Mesodermal cell (in vitro differentiated cells): ENCODE data around the gene SLC17A9.

Experiments used
- H3K27ac ChIP-seq: 2 replicates; pipeline ENCODE4 v1.7.0; 2013; ENCODE audit warnings: mild to moderate bottlenecking, low read depth, low read length, moderate library complexity; ENCODE audit not compliant: severe bottlenecking
- H3K36me3 ChIP-seq: 2 replicates; pipeline ENCODE4 v1.7.1; 2013; ENCODE audit warnings: mild to moderate bottlenecking, low read length, moderate library complexity; ENCODE audit not compliant: control insufficient read depth, insufficient read depth
- H3K4me1 ChIP-seq: one replicate; pipeline ENCODE4 v1.7.1; 2013; ENCODE audit warnings: mild to moderate bottlenecking, low read length; ENCODE audit not compliant: insufficient read depth, control insufficient read depth, poor library complexity, severe bottlenecking
- H3K4me3 ChIP-seq: 2 replicates; pipeline ENCODE4 v1.7.0; 2013; ENCODE audit warnings: low read length, control low read depth, mild to moderate bottlenecking; ENCODE audit not compliant: insufficient read depth, poor library complexity, severe bottlenecking; ENCODE audit errors: extremely low read depth
- H3K9me3 ChIP-seq: 2 replicates; pipeline ENCODE4 v1.7.1; 2013; ENCODE audit warnings: mild to moderate bottlenecking, low read length, moderate library complexity; ENCODE audit not compliant: control insufficient read depth
- WGBS, 2 experiments: methylation state at CpG; one replicate each; pipeline ENCODE4 v1.1.5; 2013; ENCODE audit warnings: missing lambda C conversion rate in 2 of 2; ENCODE audit not compliant: insufficient coverage in 2 of 2; 5-methylcytosine and 5-hydroxymethylcytosine counted together

The SLC17A9 gene

GRCh38 chr20:62929051-62929538 is 23.4 kb upstream of the SLC17A9 start:
- 6 to 7% methylated on average over 30 to 40 of the region's 44 CpGs for WGBS, 2 experiments
- peak overlapping the region; percentile 69 for H3K27ac ChIP-seq
- peaks cover 29% of the 10 kb centered on the region for H3K4me1 ChIP-seq
- H3K36me3 ChIP-seq, result peaks cover 31% of the 10 kb centered on the region
- no peaks in the 10 kb centered on the region for H3K9me3 ChIP-seq
- H3K4me3 ChIP-seq, result peak overlapping the region; percentile 31

- no peak overlapping the region for H3K27ac ChIP-seq
- peaks cover 54% of the 10 kb centered on the region for H3K36me3 ChIP-seq
- 85 to 92% methylated on average over 6 to 7 of the region's 9 CpGs for WGBS, 2 experiments
- no peak overlapping the region for H3K4me3 ChIP-seq
- no peaks in the 10 kb centered on the region for H3K9me3 ChIP-seq
- peaks cover 19% of the 10 kb centered on the region for H3K4me1 ChIP-seq
Measured at GRCh38 chr20:62931464-62931863, 21.0 kb upstream of the SLC17A9 start.

GRCh38 chr20:62933966-62934365 is 18.5 kb upstream of the SLC17A9 start:
- H3K4me1 ChIP-seq, result peaks cover 12% of the 10 kb centered on the region
- H3K27ac ChIP-seq, result no peak overlapping the region
- 94% methylated on average over 3 of the region's 3 CpGs for WGBS, 2 experiments
- no peak overlapping the region for H3K4me3 ChIP-seq
- H3K9me3 ChIP-seq, result no peaks in the 10 kb centered on the region
- H3K36me3 ChIP-seq, result peaks cover 51% of the 10 kb centered on the region

GRCh38 chr20:62935204-62935967 is 17.1 kb upstream of the SLC17A9 start:
- Histone ChIP-seq H3K36me3 (peaks cover 58% of the 10 kb centered on the region), H3K4me1 (peaks cover 9% of the 10 kb centered on the region), H3K27ac (no peak overlapping the region), H3K9me3 (no peaks in the 10 kb centered on the region), H3K4me3 (no peak overlapping the region)
- WGBS, 2 experiments, result 93 to 95% methylated on average over 12 of the region's 12 CpGs

- WGBS, 2 experiments, result 91% methylated on average over 14 to 21 of the region's 22 CpGs
- peaks cover 4% of the 10 kb centered on the region for H3K4me1 ChIP-seq
- H3K27ac ChIP-seq, result no peak overlapping the region
- no peaks in the 10 kb centered on the region for H3K9me3 ChIP-seq
- H3K36me3 ChIP-seq, result peaks cover 60% of the 10 kb centered on the region
- peak overlapping the region; percentile 92 for H3K4me3 ChIP-seq
Measured at GRCh38 chr20:62935968-62936585, 16.4 kb upstream of the SLC17A9 start.

- WGBS, 2 experiments, result 0 to 1% methylated on average over 81 to 85 of the region's 92 CpGs
- Histone ChIP-seq H3K36me3 (peaks cover 64% of the 10 kb centered on the region), H3K4me3 (peak overlapping the region; percentile 92), H3K4me1 (peaks cover 4% of the 10 kb centered on the region), H3K9me3 (no peaks in the 10 kb centered on the region), H3K27ac (peak overlapping the region; percentile 92)
Measured at GRCh38 chr20:62937268-62938104, 15.0 kb upstream of the SLC17A9 start.

GRCh38 chr20:62938105-62938888 is 14.2 kb upstream of the SLC17A9 start, which contains the start of gene GID8:
GID8 (plus strand) TSS chr20:62938147; CDS start chr20:62941503, 3,356 bp downstream.
- peaks cover 4% of the 10 kb centered on the region for H3K4me1 ChIP-seq
- H3K36me3 ChIP-seq, result peaks cover 65% of the 10 kb centered on the region
- 1% methylated on average over 64 of the region's 79 CpGs for WGBS, 2 experiments
- peak within 1 kb of the TSS; percentile 92 for H3K27ac ChIP-seq
- H3K9me3 ChIP-seq, result no peaks in the 10 kb centered on the region
- peak within 1 kb of the TSS; percentile 92 for H3K4me3 ChIP-seq

- Histone ChIP-seq H3K4me3 (no peak overlapping the region), H3K9me3 (no peaks in the 10 kb centered on the region), H3K27ac (no peak overlapping the region), H3K4me1 (peaks cover 4% of the 10 kb centered on the region), H3K36me3 (peaks cover 66% of the 10 kb centered on the region)
- whole genome bisulfite sequencing, 2 experiments, result 91 to 98% methylated on average over 8 of the region's 8 CpGs
Measured at GRCh38 chr20:62940875-62941274, 11.6 kb upstream of the SLC17A9 start.

GRCh38 chr20:62941792-62942191 is 10.7 kb upstream of the SLC17A9 start:
- Histone ChIP-seq H3K4me3 (no peak overlapping the region), H3K27ac (no peak overlapping the region), H3K9me3 (no peaks in the 10 kb centered on the region), H3K4me1 (peaks cover 4% of the 10 kb centered on the region), H3K36me3 (peaks cover 69% of the 10 kb centered on the region)
- WGBS, 2 experiments, result 100% methylated on average over 1 of the region's 1 CpG

GRCh38 chr20:62942456-62942855 is 10.1 kb upstream of the SLC17A9 start:
- 92% methylated on average over 2 of the region's 2 CpGs; no CpG with 5 or more reads in 1 of the 2 experiments for WGBS, 2 experiments
- H3K27ac ChIP-seq, result no peak overlapping the region
- no peak overlapping the region for H3K4me3 ChIP-seq
- H3K4me1 ChIP-seq, result peaks cover 4% of the 10 kb centered on the region
- peaks cover 75% of the 10 kb centered on the region for H3K36me3 ChIP-seq
- no peaks in the 10 kb centered on the region for H3K9me3 ChIP-seq
